HG03095 (cell line): ENCODE results near the gene TSPAN3.
A peak's percentile ranks its signal among the peaks of the same experiment; 100 is the strongest.

Source experiments
- ATAC-seq: cut with Tn5 transposase; IDR thresholded peaks from one replicate; pipeline ENCODE4 v1.9.1; 2021; ENCODE audit warnings: moderate library complexity; ENCODE audit not compliant: unreplicated experiment

The TSPAN3 gene

DNA sequence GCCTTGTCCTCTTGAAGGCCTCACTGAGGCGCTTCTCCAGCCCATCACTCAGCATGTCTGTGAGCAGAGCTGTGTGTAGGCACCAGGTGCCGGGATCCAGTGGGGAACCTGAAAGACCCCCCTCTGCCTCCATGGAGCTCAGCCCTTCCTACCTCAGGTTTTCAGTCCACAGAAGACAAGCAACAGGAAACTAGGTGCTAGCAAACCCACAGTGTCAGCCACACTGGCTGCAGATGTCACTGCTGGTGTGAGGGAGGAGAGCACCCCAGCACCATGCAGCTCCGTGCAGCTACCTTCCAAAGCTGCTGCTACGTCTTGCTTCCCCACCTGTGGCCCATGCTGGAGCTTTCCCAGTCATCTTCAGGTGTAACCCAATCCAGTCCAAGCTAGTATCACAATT lies 58.0 kb downstream of the TSPAN3 start:
- ATAC-seq = no peak

DNA sequence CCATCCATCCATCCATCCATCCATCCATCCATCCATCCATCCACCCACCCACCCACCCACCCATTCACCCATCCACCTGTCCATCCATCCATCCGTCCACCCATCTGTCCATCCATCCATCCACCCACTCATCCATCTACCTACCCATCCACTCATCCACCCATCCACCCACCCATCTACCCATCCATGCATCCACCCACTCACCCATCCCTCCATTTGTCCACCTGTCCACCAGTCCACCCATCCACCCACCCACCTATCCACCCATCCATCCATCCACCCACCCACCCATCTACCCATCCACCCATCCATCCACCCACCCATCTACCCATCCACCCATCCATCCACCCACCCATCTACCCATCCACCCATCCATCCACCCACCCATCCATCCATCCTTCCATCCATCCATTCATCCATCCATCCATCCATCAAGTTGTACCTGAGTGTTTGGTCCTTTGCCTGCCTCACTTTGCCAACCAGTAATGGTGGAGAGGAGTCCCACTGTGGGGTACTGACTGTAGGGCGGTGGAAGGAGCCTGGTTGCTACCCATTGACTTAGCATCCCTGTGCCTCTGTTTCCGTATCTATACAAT lies 58.7 kb downstream of the TSPAN3 start:
- no peak for ATAC-seq

DNA sequence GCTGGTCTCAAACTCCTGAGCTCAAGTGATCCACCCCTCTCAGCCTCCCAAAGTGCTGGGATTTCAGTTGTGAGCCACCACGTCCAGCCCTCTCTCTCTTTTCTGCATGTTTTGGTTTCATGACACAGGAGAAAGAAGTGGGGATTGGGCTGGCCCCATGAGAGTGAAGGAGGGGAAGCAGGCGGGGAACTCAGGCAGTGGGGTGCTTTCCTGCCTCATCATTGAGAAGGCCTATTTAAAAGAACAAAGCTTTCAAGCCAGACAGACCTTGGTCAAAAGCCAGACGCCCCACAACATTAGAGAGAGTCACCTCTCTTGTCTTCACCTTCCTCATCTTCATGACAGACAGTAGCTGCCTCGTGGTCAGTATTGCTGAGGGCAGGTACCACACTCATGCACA lies 60.1 kb downstream of the TSPAN3 start:
- ATAC-seq = no peak

DNA sequence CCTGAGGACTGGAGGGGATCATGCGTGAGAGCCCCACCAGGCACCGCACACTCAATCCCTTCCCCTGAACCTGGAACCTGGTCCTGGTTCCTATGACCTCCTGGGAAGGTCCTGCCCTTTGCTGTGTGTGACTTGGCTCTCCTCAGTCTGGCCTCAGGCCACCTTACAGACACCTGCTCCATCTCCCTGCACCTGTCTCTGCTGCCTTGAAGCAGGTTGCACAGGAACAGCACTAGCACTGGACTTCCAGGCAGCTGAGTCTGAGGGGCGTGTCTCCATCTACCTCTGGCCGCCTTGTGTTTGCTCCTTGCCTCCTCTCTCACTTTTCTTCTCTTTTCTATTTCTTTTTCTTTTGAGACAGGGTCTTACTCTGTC lies 60.6 kb downstream of the TSPAN3 start:
- ATAC-seq = no peak

DNA sequence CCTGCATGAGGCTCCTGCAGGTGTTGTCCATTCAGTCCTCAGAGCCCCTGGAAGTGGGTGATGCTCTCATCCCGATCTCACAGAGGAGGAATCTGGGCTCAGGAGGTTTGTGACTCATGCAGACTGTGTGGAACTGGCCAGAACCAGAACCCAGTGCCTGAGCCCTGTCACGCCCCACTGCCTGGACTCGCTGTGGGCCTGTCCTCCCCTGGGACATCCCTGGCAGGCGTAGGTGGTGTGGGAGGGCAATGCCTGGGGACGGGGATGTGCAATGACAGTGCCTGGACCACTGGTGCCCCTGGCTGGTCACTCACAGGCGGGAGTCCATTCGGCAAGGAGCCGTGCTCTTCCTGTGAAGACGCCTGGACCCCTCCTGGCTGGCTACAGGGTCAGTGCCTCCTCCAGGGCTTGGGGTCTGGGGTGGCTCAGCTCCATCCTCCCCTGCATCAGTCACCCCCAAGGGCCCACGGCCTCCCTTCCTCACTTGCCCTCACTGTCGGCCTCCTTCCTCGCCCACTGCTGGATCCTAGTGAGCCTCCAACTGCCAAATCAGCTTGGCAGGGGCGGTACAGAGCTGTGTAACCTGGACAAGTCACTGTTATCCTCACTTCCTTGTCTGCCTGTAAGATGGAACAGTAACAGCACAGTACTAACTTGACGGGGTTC lies 61.1 kb downstream of the TSPAN3 start:
- ATAC-seq = no peak

DNA sequence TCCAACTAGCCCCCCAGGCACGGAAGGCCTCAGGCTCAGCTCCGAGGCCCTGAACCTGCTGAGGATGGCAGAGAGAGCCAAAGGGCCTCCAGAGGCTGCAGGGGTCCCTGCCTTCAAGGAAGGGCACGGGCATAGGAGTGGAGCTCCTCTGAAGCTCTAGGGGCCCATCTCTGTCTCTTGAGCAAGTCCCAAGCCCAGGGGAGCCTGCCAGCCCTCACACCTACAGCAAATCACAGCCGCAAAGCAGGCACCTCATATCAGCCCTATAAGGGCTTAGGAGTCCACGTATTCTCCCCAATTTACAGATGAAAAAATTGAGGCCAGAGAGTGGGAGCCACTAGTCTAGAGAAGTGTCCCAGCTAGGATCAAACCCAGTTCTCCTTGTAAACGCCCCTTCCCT lies 61.7 kb downstream of the TSPAN3 start:
- no peak for ATAC-seq

DNA sequence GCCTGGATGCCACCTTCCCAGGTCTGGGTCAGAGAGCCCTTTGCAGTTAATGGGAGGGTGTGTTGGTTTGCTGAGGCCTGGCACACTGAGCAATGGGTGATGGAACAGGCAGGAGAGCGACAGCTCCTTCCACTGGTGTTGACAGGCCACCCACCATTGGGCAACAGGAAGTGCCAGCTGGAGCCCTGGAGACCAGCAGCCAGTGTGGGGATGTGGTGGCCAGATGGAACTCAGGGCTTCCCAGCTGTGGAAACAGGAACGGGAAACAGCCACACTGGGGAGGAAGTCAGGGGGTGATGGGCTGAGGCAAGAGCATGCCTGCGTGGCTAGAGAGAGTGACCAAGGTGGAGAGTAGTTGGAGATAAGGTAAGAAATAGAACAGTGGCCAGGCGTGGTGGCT lies 66.7 kb downstream of the TSPAN3 start:
- no peak for ATAC-seq

DNA sequence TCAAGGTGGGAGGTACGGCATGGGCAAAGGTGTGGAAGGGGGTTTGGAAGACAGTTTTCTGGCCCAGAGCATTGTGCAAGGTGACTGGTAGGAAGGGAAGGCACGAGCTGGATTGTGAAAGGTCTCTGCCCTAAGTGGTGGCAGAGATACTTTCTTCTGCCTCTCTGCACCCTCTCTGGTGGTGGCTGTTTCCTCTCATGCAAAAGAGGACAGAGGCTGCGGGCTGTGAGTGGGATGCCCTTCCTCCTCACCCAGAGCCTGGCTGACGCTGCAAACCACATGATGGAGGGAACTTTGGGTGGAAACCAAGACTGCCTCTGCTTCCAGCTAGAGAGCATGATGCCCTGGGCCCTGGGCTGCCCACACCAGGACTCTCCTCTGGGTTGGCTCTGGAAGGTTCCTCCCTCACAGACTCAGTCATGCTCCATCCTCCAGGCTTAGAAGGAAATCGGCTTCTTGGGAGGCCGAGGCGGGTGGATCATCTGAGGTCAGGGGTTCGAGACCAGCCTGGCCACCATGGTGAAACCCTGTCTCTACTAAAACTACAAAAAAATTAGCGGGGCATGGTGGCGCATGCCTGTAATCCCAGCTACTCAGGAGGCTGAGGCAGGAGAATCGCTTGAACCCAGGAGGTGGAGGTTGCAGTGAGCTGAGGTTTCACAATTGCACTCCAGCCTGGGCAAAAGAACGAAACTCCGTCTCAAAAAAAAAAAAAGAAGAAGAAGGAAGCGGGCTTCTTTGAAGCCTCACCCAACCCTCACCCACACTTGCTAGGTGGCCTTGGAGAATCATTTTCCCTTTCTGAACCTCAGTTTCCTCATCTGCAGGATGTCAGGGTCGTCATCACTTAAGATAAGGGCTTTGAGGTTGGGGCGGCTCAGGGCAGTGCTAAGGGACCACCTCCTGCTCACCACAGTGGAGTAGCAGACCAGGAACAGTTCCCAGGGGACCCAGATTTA lies 67.7 kb downstream of the TSPAN3 start:
- ATAC-seq = peak; percentile 60

DNA sequence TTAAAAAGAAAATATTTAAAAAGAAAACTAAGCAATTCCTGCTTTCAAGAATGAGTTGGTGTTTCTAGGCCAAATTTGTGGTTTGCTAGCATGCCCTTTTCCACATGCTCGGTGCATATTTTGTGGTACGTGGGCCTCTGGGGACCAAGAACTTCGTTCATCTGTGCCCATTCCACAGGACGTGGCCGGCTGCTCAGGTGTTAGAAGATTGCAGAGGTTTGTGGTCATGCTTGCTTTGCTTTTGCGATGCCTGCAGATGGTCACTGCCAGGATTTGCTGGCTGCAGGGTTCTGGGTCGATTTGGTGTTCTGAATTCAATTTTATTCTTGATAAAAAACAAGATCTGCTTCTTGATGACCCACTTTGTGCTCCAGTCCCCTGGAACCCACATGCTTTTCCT lies 68.5 kb downstream of the TSPAN3 start:
- no peak for ATAC-seq

DNA sequence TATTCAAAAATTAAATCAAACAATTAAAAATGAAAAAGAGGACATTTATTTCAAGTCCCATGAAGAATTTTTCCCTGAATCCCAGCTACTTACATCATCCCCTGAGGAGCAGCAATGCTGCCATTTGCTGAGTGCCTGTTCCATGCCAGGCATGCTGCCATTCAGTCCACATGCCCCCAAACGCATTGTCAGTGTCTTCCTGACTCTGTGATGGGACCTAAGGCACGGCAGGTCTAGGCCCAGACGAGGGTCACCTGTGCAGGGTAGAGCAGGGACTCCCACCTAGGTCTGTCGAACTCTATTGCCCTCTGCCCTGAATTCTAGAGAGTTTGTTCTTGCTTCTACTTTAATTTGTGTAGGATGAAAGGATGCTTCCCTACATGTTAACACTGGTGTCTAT lies 68.9 kb downstream of the TSPAN3 start:
- ATAC-seq = no peak

DNA sequence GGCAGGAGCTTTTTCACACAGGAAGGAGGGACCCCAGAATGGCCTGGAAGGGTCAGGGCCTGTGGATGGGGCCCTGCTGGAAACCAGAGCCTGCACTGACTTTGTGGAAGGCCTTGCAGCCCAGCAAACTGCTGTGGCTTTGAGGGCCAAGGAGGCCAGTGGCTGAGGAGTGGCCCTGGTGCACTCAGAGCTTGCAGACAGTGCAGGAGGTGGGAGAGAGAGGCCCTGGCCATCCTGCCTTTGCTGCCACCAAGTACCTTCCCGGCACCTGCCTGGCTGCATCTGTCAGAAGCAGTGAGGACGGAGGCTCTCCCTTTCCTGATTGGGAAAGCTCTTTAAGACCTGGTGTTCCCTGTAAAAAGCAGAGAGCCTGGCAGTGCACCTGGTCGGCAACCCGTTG lies 69.6 kb downstream of the TSPAN3 start:
- ATAC-seq = no peak

DNA sequence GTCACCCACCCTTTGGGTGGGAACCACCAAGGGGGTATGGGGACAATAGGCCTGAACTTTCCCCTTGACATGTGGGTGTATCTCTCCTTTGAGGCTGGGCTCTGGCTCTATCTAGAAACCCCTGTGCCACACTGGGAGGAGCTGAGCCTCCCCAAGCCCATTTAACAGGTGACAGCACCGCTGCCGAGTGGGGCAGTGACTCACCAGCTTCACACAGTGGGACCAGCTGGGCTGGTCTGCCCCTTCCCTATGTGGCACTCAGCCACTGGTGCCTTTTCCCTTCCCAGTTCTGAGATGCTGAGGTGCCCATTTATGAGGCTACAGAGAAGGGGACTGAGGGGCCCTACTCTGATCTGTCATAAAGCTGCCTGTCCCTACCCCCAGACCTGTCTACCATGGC lies 70.9 kb downstream of the TSPAN3 start:
- ATAC-seq = no peak

DNA sequence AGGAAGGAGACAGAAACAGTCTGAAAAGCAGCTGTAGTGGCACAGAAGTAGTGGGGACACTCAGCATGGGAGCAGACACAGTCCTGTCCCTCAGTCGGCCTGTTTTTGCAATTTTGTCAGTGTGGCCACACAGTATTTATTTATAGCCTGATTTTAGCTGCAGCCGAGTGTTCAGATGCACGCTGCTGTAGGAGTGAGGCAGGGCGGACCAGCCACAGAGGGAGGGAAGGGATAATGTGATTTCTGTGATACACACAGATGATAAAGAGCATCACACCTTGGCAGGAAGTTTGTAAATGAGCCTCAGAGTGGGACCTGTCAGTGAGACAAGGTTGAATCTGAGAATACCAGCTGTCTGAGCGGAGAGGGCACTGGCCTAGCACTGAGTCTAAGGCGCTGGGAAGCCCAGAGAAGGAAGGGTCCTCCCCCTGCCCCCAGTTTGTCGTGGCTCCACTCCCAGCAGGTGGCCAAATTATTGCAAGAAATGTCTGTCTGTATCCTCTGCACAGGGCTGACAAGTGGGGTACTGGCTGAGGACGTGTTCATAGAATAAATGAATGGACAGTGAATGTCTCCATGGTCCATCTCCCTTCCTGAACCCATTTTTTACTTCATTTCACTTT lies 72.1 kb downstream of the TSPAN3 start:
- ATAC-seq = no peak

DNA sequence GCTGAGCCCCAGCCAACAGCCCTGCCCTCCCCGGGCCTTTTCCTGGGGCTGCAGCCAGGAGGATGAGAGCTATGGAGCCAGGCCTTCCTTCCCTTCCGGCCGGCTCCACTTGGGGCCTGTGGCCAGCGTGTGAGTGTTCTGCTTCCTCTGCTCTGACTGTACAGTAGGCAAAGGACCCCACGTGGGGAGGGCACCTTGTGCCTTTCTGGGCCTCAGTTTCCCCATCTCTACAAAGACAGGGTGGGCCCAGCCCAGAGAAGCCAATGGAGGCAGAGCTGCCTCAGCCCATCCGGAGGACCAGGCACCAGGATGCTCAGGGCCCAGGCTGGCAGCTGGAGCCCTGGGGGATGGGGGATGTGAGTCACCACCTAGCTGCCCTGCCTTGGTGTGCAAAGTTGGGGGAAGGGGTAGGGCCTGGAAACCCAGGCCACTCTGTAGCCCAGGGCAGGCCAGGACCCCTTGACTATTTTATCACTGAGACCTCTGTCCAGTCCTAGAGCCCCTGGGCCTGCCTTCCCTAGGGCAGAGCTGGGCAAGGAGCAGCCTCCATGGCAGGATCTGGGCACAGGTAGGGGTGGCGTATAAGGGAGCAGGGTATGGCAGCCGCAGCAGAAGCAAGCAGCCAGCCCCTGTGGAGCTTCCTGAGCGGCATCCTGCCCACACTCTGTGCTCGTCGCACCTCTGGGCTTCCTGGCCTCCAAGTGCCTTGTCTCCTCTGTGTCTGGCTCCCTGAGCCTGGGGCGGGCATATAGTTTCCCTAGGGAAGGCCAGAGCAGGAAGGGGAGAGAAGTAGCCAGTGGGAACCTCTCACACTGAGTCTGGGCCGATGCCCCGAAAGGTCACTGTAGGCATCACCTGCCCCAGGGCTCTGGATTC lies 74.1 kb downstream of the TSPAN3 start:
- no peak for ATAC-seq

DNA sequence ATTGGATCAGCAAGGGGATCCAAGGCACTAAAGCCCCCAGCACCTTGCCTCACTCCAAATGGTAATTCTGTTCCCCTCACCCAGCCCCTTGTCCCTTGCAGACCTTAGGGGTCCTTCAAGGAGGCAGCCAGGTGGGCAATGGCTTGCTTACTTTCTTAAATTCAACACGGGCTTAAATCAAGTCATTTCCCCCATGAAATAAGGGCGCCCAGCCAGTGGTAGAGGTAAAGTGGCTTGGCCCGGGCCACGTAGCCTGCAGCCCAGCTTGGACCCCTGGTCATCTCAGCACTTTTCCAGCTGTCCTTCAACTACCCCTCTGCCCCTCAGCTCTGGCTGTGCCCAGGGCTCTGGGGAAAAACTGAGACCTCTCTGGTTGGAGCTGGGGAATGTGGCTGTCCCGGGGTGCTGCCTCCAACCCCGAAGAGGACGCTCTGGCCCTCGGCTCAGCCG lies 74.8 kb downstream of the TSPAN3 start:
- ATAC-seq = no peak

DNA sequence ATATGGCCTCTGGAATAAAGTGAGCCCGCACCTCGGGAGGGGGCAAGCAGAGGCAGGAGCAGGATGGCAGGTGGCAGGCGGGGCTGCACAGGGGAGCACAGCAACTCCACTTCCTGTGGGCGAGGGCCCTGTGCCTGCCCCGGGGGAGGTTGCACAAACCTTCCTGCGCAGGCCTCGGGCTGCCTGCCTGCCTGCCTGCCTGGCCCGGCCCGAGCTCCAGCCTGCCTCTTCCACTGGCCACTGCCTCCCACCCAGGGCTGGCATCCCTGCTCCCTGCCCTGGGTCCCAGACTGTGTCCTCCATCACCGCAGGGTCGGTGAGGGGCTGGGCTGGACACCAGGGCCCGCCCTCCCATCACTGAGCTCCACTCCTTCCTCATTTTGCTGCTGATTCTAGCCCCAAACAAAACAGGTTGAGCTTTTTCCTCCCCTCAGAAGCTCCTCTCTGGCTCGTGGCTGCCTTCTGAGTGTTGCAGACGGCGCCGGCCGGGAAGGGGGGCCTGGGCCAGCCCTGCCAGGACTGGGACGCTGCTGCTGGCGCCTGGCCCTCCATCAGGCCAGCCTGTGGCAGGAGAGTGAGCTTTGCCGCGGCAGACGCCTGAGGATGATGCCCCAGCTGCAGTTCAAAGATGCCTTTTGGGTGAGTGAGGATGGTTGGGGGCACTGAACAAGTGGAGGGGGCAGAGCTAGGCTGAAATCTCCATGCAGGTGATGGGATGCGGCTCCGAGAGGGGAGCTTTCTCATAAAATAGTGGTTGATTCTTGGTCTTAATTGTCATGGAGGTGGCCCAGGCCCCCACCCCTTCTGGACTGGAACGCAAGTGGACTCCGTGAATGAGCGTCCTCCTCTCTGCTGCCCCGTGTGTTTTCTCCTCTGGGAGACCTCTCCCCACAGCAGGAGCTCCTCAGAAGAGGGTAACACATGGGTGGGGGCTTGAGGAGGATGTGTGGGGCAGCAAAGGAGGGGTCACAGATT lies 75.7 kb downstream of the TSPAN3 start, which contains the start of gene PSTPIP1:
PSTPIP1 (plus strand) TSS at position 156 of the 975 bp plus-strand sequence; CDS start at position 604, 448 bp downstream.
- ATAC-seq = peak; percentile 46

DNA sequence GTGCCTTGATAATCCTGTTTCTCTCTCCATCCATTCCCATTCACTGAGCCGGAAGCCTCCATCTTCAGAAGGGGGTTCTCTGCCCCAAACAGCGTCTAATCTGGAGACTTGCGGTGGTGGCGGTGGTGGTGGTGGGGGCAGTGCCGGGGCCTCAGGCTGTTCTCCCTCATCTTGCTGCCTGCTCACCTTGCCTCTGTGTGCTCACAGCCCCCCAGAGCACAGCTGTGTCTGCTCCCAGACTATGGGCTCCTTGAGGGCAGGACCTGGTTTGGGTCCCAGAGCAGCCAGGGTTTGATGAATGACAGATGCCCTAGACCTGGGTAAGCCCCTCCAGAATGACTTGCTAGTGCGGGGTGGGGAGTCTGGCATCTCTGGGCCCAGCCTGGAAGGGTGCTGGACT lies 76.4 kb downstream of the TSPAN3 start:
- no peak for ATAC-seq

DNA sequence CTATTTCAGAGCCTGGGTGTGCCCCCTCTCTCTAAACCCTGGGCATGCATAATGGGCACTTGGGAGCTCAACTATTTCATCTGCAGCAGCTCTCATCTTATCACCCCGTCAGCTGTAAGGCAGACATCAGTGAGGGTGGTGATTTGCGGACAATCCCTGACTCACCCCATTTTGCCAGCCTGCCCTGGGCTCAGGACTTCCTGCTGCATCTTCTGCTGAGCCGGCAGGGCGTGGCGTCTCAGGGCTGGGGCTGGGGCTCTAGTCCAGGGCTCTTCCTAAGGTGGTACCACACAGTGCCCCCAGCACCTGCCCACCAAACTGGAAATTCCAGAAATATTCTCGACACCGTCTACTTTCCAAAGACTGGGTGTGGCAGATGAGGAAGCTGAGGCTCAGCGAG lies 76.9 kb downstream of the TSPAN3 start:
- no peak for ATAC-seq

DNA sequence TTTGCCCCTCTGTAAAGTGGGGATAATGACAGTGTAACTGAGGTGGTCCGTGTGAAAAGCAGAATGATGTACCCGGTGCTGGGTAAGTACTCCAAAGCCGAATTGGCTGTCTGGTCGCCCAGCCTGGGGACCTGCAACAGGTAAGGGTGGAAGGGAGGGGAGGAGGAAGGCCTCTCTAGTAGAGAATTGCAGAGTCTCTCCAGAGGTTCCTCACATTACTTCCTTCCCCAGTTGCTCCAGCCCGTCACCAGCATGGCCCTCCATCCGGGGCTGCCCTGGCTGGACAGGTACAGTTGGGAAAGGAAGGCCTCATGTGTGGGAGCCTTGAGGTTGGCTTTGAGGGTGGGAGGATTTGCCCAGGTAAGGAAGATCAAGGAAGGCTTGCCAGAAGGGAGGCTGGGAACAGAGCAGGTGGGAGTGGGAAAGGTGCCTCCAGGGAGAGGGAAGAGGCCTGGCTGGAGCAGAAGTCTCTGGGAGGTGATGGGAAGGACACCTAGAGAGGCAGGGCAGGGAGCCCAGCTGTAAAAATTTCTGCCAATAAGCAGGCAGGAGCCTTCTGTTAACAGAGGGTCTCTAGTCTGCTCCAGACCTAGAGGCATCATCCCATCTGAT lies 77.7 kb downstream of the TSPAN3 start:
- no peak for ATAC-seq
